HG03095 (cell line): Measurements from ENCODE around the gene MCC.

Source experiments
- ATAC-seq: cut with Tn5 transposase; IDR thresholded peaks from one replicate; pipeline ENCODE4 v1.9.1; 2021; ENCODE audit warnings: moderate library complexity; ENCODE audit not compliant: unreplicated experiment

The MCC gene

DNA sequence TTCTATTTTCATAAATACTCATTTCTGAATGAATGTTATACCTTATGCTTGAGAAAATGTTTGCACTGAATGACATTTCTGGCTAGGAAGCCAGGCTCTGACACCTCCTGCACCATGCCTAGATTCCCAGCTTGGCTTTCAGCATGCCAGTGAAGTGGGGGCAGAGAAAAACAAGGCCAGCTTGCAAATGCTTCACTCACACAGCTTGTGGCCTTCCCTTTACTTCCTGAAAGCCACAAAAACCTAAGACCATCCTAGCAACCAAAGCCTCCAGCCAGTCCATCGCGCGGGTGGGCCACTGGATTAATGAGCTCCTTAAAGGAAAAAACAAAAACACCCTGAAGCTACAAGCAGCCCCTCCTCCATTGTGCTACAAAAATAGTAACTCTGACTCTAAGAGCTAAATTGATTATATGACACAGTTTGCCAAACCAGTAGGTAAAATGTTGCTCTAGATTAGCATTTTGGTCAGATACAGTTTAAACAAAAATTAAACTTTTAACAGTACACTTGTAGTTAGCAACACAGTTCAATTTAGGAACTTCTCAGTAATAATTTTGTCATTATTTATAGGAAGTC, 213.3 kb downstream of the MCC start:
- ATAC-seq: no peak

- no peak for ATAC-seq
These were observed 214.3 kb downstream of the MCC start for GRCh38 chr5:113273948-113274347.

DNA sequence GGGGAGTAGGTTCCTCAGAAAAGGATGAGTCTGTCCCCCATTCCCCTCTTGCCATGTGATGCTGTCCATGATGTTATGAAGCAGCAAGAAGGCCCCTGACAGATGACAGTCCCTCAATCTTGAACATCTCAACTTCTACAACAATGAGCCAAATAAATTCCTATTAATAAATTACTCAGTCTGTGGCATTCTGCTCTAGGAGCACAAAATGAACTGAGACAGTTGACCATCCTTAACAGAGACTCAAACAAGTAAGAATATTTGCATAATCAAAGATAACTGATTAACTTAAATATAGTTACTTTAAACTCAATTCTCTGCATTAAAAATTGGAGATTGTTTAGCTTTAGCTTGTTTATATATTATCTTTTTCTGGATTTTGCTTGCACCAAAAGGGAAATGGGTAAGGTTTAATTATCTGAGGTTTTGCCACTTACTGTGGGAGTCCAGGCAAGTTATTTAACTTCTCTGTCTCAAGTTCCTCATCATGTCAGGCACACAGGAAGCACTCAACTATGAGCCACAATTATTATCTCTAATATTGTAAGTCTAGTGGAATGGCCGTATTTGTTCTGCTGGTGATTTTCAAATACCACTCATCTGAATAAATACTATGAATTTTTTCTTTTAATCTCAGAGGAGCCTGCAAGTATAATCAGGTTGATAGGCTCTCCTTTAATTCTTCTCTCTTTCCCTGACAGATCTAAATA, 216.4 kb downstream of the MCC start:
- ATAC-seq: no peak

- no peak for ATAC-seq
These were observed 217.2 kb downstream of the MCC start for GRCh38 chr5:113271015-113271414.

DNA sequence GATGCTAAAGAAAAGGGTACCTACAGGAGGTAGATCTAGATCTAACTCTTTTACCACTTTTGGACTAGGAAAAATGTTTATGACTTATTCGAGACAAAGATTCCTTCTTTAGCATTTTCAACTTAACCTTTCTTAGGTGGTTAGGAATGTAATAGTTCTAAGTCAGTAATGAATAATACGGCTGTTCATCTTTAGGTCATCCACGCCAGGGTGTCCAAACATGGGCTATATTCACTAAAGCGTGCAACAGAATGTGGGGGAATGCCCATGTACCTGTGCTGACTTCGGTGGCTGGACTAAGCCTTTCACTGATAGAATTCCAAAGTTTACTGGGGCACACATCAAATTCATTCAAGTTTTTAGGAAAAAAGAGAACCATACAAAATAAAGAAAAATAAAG, 218.2 kb downstream of the MCC start:
- no peak for ATAC-seq

GRCh38 chr5:113269023-113269997, 218.9 kb downstream of the MCC start:
- ATAC-seq: no peak

GRCh38 chr5:113268232-113268631, 220.0 kb downstream of the MCC start:
- ATAC-seq: no peak

GRCh38 chr5:113267361-113267900, 220.8 kb downstream of the MCC start:
- ATAC-seq: no peak

DNA sequence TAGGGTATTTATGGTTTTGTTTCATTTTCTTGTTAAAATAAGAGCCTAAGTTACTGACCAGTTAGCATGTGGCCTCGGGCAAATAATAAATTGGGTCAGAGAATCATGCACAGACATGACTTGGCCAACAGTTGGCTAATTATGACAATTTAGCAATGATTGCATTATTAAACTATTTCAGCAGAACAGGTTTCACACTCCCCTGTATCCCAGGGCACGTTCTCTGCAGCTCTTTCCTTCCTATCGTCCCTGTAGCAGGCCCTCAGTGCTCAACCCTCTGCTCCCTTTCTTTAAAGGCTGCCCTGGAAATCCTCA, 221.4 kb downstream of the MCC start:
- no peak for ATAC-seq

- ATAC-seq: no peak
These were observed 221.9 kb downstream of the MCC start for GRCh38 chr5:113266227-113266912.

DNA sequence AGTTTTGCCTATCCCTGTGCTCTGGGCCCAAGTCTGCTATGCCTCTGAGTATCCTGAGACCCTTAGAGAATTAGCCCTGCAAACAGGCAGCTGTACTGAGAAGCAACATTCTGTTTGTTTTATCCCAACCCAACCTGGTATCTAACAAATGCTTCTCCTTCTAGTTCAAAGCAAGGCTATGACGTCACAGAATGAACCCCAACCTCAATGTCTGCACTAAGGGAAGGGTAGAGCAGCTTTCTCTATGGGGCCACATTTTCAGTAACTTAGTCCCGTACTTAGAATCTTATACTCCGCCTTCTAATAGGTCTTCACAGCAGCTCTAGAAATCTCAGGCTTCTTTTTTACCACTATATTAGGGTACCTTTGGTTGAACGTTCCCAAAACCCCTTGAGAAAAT, 223.1 kb downstream of the MCC start:
- no peak for ATAC-seq

DNA sequence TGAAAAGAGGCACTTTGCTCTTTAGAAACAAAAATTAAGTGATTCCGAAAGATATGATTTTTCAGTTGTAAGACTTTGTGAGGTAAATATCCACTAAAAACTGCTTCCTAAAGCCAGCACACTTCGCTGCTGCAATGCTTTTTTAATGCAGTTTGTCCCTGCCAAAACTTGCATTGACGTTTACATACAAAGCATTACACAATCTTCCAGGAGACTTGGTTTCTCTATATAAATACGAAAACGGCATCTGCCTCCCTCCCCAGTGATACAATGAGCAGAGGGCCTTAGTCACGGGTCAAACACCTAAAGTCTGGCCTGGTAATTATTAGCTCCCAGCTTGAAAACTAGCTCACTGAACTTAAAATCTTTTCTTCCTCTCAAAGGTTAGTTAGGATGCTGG, 224.2 kb downstream of the MCC start:
- ATAC-seq: no peak

DNA sequence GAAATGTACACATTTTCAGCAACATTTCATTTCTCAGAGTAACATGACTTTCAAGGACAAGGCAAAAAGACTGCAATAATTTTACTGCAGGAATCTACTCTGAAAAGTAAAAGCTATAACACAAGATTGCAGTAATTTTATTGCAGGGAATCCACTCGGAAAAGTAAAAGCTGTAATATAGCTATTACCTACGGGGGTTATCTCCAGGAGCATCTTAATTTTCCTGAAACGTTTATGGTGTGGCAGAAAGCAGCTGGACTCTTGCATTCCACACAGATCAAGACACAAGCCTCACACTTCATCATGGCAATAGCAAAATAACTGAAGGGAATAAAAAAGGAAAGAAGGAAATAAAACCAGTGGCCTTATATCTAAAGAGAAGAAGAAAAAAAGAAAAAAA, 224.7 kb downstream of the MCC start:
- no peak for ATAC-seq

DNA sequence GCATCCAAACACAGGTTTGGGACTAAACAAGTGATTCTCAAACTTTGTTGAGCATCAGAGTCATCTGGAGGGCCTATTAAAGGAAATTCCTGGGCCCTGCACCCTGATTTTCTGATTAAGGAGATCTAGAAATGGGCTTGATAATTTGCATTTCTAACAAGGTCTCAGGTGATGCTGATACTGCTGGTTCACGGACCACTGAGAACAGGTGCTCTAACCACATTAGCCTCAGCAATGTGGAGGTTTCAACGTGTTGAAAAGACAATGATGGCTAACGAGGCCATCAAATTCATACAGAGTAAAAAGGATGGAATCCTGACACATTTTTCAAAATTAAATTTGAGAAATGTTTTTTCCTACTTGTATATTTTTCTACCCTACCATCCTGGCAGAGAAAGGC, 225.6 kb downstream of the MCC start:
- ATAC-seq: no peak

- ATAC-seq: no peak
These were observed 229.2 kb downstream of the MCC start for GRCh38 chr5:113259034-113259433.

DNA sequence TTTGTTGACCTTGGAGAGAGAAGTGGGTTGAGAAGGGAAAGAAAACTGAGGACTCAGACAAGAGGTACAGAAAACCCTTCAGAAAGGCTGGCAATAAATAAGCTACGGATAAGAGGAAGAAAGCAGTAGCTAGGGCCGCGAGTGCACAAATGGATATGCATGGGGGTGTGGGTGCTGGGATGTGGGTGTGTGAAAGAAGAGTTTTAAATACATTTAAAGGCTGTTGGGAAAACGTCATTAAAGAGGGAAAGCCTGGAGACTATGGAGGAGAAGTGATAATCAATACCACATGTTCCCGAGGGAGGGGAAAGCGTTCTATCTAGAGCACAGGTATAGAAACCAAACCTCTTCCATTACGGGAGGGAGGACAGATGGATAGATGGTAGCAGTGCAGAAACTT, 230.7 kb downstream of the MCC start:
- no peak for ATAC-seq

DNA sequence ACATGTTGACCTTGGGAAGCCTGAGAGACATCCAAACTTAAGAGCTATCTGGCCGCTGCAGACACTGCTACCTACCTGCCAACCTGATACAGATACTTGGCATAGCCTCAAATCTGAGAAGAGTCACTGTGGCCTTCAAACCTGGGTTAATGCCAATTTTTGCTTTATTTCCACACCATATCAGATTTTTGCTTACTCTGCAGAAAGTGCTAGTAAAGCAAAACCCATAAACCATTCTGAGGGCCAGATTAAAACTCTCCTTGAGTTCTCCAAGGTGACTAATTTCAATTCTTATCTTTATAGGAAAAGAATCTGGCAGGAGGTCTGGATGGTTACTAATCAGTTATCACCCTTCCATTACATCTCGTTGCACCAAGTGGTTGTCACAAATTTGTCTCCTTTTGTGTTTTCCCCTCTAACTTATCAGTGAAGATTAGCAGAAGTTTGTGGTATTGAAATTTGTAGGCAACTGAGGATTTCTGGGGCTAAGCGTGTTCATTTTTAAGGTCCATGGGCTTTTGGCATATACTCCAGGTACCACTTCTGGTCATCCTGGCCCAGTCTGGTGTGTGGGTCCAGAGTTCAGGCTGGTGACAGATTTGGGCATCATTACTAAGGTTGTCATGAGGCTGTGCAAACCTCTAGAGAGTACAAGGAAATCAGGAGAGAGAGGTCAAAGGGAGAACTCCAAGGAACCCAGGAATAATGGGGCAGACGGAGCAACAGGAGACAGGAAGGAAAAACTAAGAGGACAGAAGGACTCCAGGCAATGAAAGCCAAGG, 231.4 kb downstream of the MCC start:
- no peak for ATAC-seq

- no peak for ATAC-seq
These were observed 232.5 kb downstream of the MCC start for GRCh38 chr5:113255579-113256386.

- no peak for ATAC-seq
These were observed 233.1 kb downstream of the MCC start for GRCh38 chr5:113255105-113255504.

GRCh38 chr5:113253037-113253436, 235.2 kb downstream of the MCC start:
- no peak for ATAC-seq
